CD4-positive, alpha-beta memory T cell (primary cell): ENCODE measurements around the gene MRPS23. TPM values are rescaled to one million over a fixed set of nuclear protein-coding genes. Genes with fewer than 3 reads are reported as not detected.
"Not testable (repeated sequence)": the region's sequence is repeated elsewhere in the genome, so short reads cannot be mapped to it uniquely, and the experiment has no call there.

Experiments
- CTCF ChIA-PET: fragments of 350-600 bp; sonication (Branson Sonifier 250); formaldehyde crosslinking; loops from one replicate; lab custom pipeline; 2021; ENCODE audit warnings: inconsistent platforms; ENCODE audit not compliant: partially characterized antibody; lab: Charles Lee
- POLR2A ChIA-PET: fragments of 350-600 bp; sonication (Branson Sonifier 250); formaldehyde crosslinking; loops from one replicate; lab custom pipeline; 2021; ENCODE audit not compliant: partially characterized antibody; lab: Charles Lee
- DNase-seq, 5 donors: peaks; one replicate each; pipeline versions ENCODE4 v3.0.0 to v3.0.0-alpha.2; 2020 to 2022; ENCODE audit warnings: mixed read lengths in 1 of 5
- H3K27ac ChIP-seq: one replicate; pipeline ENCODE4 v1.7.0; 2013; ENCODE audit warnings: low read depth, low read length
- H3K27me3 ChIP-seq: 2 replicates; pipeline ENCODE4 v1.7.0; 2013; ENCODE audit warnings: mild to moderate bottlenecking, low read length, moderate library complexity; ENCODE audit not compliant: insufficient read depth
- H3K36me3 ChIP-seq: 2 replicates; pipeline ENCODE4 v1.7.0; 2013; ENCODE audit warnings: mild to moderate bottlenecking, low read length, moderate library complexity; ENCODE audit not compliant: insufficient read depth
- H3K4me1 ChIP-seq: 2 replicates; pipeline ENCODE4 v1.7.0; 2013; ENCODE audit warnings: mild to moderate bottlenecking, low read length, moderate library complexity; ENCODE audit not compliant: insufficient read depth
- H3K4me3 ChIP-seq, 2 donors: one replicate each; pipeline ENCODE4 v1.7.0; 2013; ENCODE audit warnings: low read length in 2 of 2, mild to moderate bottlenecking in 1 of 2
- H3K9me3 ChIP-seq, 2 donors: one replicate each; pipeline ENCODE4 v1.7.0; 2013; ENCODE audit warnings: low read length in 2 of 2, control low read depth in 1 of 2; ENCODE audit not compliant: control insufficient read depth in 1 of 2
- H3K27ac Mint-ChIP-seq, 7 donors: one replicate each; pipeline ENCODE4 v1.8.0; 2020 to 2021; ENCODE audit warnings: mixed read lengths in 7 of 7, mild to moderate bottlenecking in 6 of 7, inconsistent platforms in 3 of 7, moderate library complexity in 3 of 7
- H3K27me3 Mint-ChIP-seq, 2 donors: one replicate each; pipeline ENCODE4 v1.8.0; 2020 to 2021; ENCODE audit warnings: mixed read lengths in 2 of 2
- H3K36me3 Mint-ChIP-seq, 2 donors: one replicate each; pipeline ENCODE4 v1.8.0; 2020 to 2021; ENCODE audit warnings: mixed read lengths in 2 of 2, inconsistent platforms in 1 of 2, mild to moderate bottlenecking in 1 of 2
- H3K4me1 Mint-ChIP-seq, 4 donors: one replicate each; pipeline ENCODE4 v1.8.0; 2020 to 2021; ENCODE audit warnings: mixed read lengths in 4 of 4, mild to moderate bottlenecking in 1 of 4
- H3K4me3 Mint-ChIP-seq, 8 donors: one replicate each; pipeline ENCODE4 v1.8.0; 2020 to 2021; ENCODE audit warnings: mixed read lengths in 8 of 8, mild to moderate bottlenecking in 7 of 8, moderate library complexity in 6 of 8, inconsistent platforms in 3 of 8
- H3K9me3 Mint-ChIP-seq, 8 donors: one replicate each; pipeline ENCODE4 v1.8.0; 2020 to 2021; ENCODE audit warnings: mixed read lengths in 8 of 8, mild to moderate bottlenecking in 5 of 8, inconsistent platforms in 3 of 8, moderate library complexity in 1 of 8
- intact Hi-C: fragments of 100-400 bp; cut with micrococcal nuclease; formaldehyde crosslinking; loops from one replicate; pipeline ENCODE4 v1.15.1; 2023
- polyA plus RNA-seq, 2 donors: library from polyadenylated mRNA; unstranded; fragments of 300-500 nt; fragmentation: Illumina TruSeq; gene quantifications; one replicate each; pipeline ENCODE4 v1.2.3, GENCODE V29; 2021
- total RNA-seq, 2 experiments: library from RNA; stranded (reverse); gene quantifications; one replicate each; pipeline ENCODE4 v1.2.3, GENCODE V29; 2021

MRPS23 gene
- total and polyA plus RNA-seq, 4 experiments from 2014 or later, result 28.7 to 41.7 (median 32.6) TPM

GRCh38 chr17:57852955-57853328 is 3.1 kb upstream of the MRPS23 start:
- H3K4me3 Mint-ChIP-seq, result peak overlapping the region in 1 of 8 donors; percentile 36
- POLR2A ChIA-PET, result interaction anchor here (3.4 kb wide), 1 partner anchor 8 kb away, joined by 64 read pairs; no protein-coding TSS in a partner anchor
- intact Hi-C loops, result loop anchor here (5.0 kb wide), 1 partner anchor 1254 kb away; the partner anchor contains the start of gene TRIM37

GRCh38 chr17:57852092-57852954 is 2.5 kb upstream of the MRPS23 start:
- DNase-seq, result no peak
- no peaks in the 10 kb centered on the region for H3K27me3 ChIP-seq
- no peak overlapping the region for H3K27ac ChIP-seq
- H3K4me1 ChIP-seq, result peaks cover 32% of the 10 kb centered on the region
- Mint-ChIP-seq H3K36me3 (peaks cover 0 to 13% of the 10 kb centered on the region in 2 donors), H3K9me3 (no peaks in the 10 kb centered on the region), H3K27ac (peak overlapping the region in 4 of 7 donors; percentile 78 to 98 (median 84)), H3K4me3 (peak overlapping the region in 5 of 8 donors; percentile 53 to 80 (median 74)), H3K4me1 (peaks cover 22 to 45% (median 30%) of the 10 kb centered on the region in 4 donors), H3K27me3 (no peaks in the 10 kb centered on the region)
- H3K9me3 ChIP-seq, result no peaks in the 10 kb centered on the region
- POLR2A ChIA-PET, result interaction anchor here (0.7 to 3.5 kb wide), 5 partner anchors 9 to 154 kb away, joined by 3 to 64 read pairs (median 8); partner anchors contain the start of genes SRSF1 and VEZF1
- CTCF ChIA-PET, result interaction anchor here (1.7 to 13.2 kb wide), 3 partner anchors 8 to 146 kb away, joined by 3 to 202 read pairs (median 30); no protein-coding TSS in a partner anchor
- no peaks in the 10 kb centered on the region for H3K36me3 ChIP-seq
- intact Hi-C loops, result loop anchor here (5.0 kb wide), 1 partner anchor 1255 kb away; the partner anchor contains the start of gene TRIM37
- H3K4me3 ChIP-seq, result no peak overlapping the region

More at GRCh38 chr17:57852955-57853328, 3.1 kb upstream of the MRPS23 start:
- Histone ChIP-seq H3K4me3 (no peak overlapping the region), H3K27ac (no peak overlapping the region), H3K36me3 (no peaks in the 10 kb centered on the region), H3K27me3 (no peaks in the 10 kb centered on the region), H3K4me1 (peaks cover 30% of the 10 kb centered on the region), H3K9me3 (no peaks in the 10 kb centered on the region)
- DNase-seq, result no peak
- Mint-ChIP-seq H3K36me3 (peaks cover 0 to 13% of the 10 kb centered on the region in 2 donors), H3K27me3 (no peaks in the 10 kb centered on the region), H3K27ac (peak overlapping the region in 1 of 7 donors; percentile 35), H3K4me1 (peaks cover 22 to 42% (median 31%) of the 10 kb centered on the region in 4 donors), H3K9me3 (no peaks in the 10 kb centered on the region)
- CTCF ChIA-PET, result interaction anchor here (5.4 to 13.2 kb wide), 2 partner anchors 7 to 145 kb away, joined by 30 to 202 read pairs; no protein-coding TSS in a partner anchor

- Mint-ChIP-seq H3K4me1 (peaks cover 27 to 57% (median 35%) of the 10 kb centered on the region in 4 donors), H3K4me3 (peak overlapping the region; percentile 96 to 99 (median 98)), H3K36me3 (peaks cover 5 to 24% of the 10 kb centered on the region in 2 donors), H3K27me3 (no peaks in the 10 kb centered on the region), H3K27ac (peak overlapping the region; percentile 98 to 100 (median 99)), H3K9me3 (no peaks in the 10 kb centered on the region)
- intact Hi-C loops, result no loop called here
- no peaks in the 10 kb centered on the region for H3K27me3 ChIP-seq
- H3K4me3 ChIP-seq, result peak overlapping the region; percentile 75 to 87
- H3K9me3 ChIP-seq, result no peaks in the 10 kb centered on the region
- CTCF ChIA-PET, result interaction anchor here (1.1 to 5.4 kb wide), 6 partner anchors 8 to 158 kb away, joined by 3 to 31 read pairs (median 6); partner anchors contain the start of gene SRSF1
- DNase-seq, result peak in 1 of 5 donors; percentile 43
- H3K36me3 ChIP-seq, result peaks cover 5% of the 10 kb centered on the region
- POLR2A ChIA-PET, result interaction anchor here (0.8 to 3.5 kb wide), 28 partner anchors 10 to 1371 kb away, joined by 3 to 64 read pairs (median 4); partner anchors contain the start of genes AKAP1, DYNLL2, GDPD1 and MKS1
- H3K4me1 ChIP-seq, result peaks cover 32% of the 10 kb centered on the region
- H3K27ac ChIP-seq, result peak overlapping the region; percentile 92
These were observed 526 bp downstream of the MRPS23 start for GRCh38 chr17:57849163-57849873.

- not testable (repeated sequence) for H3K27me3 Mint-ChIP-seq, H3K27ac Mint-ChIP-seq
These were observed 3.5 kb downstream of the MRPS23 start for GRCh38 chr17:57846056-57846945.

GRCh38 chr17:57842280-57842679 is 7.6 kb downstream of the MRPS23 start:
- peaks cover 10 to 22% (median 11%) of the 10 kb centered on the region in 4 donors for H3K4me1 Mint-ChIP-seq
- ChIA-PET CTCF (interaction anchor here (2.8 kb wide), 1 partner anchor 9 kb away, joined by 13 read pairs; no protein-coding TSS in a partner anchor), POLR2A (no interaction called here)
- H3K4me3 Mint-ChIP-seq, result no peak overlapping the region
- Histone ChIP-seq H3K36me3 (peaks cover 25% of the 10 kb centered on the region), H3K27ac (no peak overlapping the region), H3K9me3 (no peaks in the 10 kb centered on the region), H3K27me3 (no peaks in the 10 kb centered on the region), H3K4me3 (no peak overlapping the region), H3K4me1 (no peaks in the 10 kb centered on the region)
- H3K9me3 Mint-ChIP-seq, result no peaks in the 10 kb centered on the region
- peaks cover 24 to 54% of the 10 kb centered on the region in 2 donors for H3K36me3 Mint-ChIP-seq
- DNase-seq, result no peak
- H3K27ac Mint-ChIP-seq, result peak overlapping the region in 1 of 7 donors; percentile 20
- no peaks in the 10 kb centered on the region for H3K27me3 Mint-ChIP-seq
- intact Hi-C loops, result no loop called here

More at GRCh38 chr17:57846056-57846945, 3.5 kb downstream of the MRPS23 start:
- H3K4me1 ChIP-seq, result peaks cover 26% of the 10 kb centered on the region
- intact Hi-C loops, H3K4me3 Mint-ChIP-seq, H3K4me3 ChIP-seq, H3K27me3 ChIP-seq, H3K27ac ChIP-seq, H3K9me3 ChIP-seq, H3K36me3 ChIP-seq, DNase-seq, H3K9me3 Mint-ChIP-seq: not testable (repeated sequence)
- peaks cover 30 to 59% (median 35%) of the 10 kb centered on the region in 4 donors for H3K4me1 Mint-ChIP-seq
- peaks cover 10 to 38% of the 10 kb centered on the region in 2 donors for H3K36me3 Mint-ChIP-seq
- ChIA-PET POLR2A (interaction anchor here (0.6 kb wide), 1 partner anchor 136 kb away, joined by 3 read pairs; no protein-coding TSS in a partner anchor), CTCF (interaction anchor here (1.5 to 4.5 kb wide), 2 partner anchors 12 to 13 kb away, joined by 6 to 31 read pairs; no protein-coding TSS in a partner anchor)

- CTCF ChIA-PET, result interaction anchor here (1.1 kb wide), 1 partner anchor 273 kb away, joined by 3 read pairs; no protein-coding TSS in a partner anchor
- POLR2A ChIA-PET, result interaction anchor here (1.1 to 1.2 kb wide), 2 partner anchors 8 to 10 kb away, joined by 3 to 4 read pairs; partner anchors contain the start of gene MRPS23
- Mint-ChIP-seq H3K27me3 (no peaks in the 10 kb centered on the region), H3K27ac (no peak overlapping the region), H3K9me3 (no peaks in the 10 kb centered on the region), H3K4me1 (peaks cover 5 to 11% (median 8%) of the 10 kb centered on the region in 4 donors), H3K4me3 (no peak overlapping the region), H3K36me3 (peaks cover 22 to 47% of the 10 kb centered on the region in 2 donors)
- DNase-seq, result no peak
- no peak overlapping the region for H3K4me3 ChIP-seq
- intact Hi-C loops, result no loop called here
- H3K27me3 ChIP-seq, result no peaks in the 10 kb centered on the region
- H3K36me3 ChIP-seq, result peaks cover 20% of the 10 kb centered on the region
- no peaks in the 10 kb centered on the region for H3K4me1 ChIP-seq
- no peaks in the 10 kb centered on the region for H3K9me3 ChIP-seq
- no peak overlapping the region for H3K27ac ChIP-seq
These were observed 10.3 kb downstream of the MRPS23 start for GRCh38 chr17:57839571-57839923.
